ENCODE data around the gene RNF227. TPM values are rescaled to one million over a fixed set of nuclear protein-coding genes. Genes with fewer than 3 reads are reported as not detected.
A peak's percentile ranks its signal among the peaks of the same experiment; 100 is the strongest.

The RNF227 gene
- total RNA-seq, 4 donors from 2014 or later: under 0.01 to 9.8 (median 5.3) TPM

DNA sequence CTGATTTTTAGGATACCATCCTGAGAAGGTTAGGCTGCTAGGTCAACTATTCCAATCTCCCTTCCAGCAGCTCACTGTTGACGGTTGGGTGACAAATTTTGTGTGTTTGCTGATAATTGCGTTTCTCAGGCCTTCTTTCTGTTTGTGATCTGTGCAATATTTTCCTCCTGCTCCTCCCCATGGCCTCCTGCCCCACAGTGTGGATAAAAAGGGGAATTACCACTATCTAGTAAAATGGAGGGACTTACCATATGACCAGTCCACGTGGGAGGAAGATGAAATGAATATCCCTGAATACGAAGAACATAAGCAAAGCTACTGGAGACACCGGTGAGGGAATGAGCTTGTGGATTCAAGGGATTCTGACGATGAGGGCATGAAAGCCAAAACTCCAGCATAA is 18.3 kb downstream of the RNF227 start:
- H3K4me3 ChIP-seq: no peak overlapping the region
- H3K9me3 ChIP-seq: no peaks in the 10 kb centered on the region
- no peak for DNase-seq
- intact Hi-C loops (cut with DNase I; ENCODE audit: low total_unique reads): no loop called here
- no peaks in the 10 kb centered on the region for H3K27me3 ChIP-seq
- TF ChIP-seq, protein P1, sequence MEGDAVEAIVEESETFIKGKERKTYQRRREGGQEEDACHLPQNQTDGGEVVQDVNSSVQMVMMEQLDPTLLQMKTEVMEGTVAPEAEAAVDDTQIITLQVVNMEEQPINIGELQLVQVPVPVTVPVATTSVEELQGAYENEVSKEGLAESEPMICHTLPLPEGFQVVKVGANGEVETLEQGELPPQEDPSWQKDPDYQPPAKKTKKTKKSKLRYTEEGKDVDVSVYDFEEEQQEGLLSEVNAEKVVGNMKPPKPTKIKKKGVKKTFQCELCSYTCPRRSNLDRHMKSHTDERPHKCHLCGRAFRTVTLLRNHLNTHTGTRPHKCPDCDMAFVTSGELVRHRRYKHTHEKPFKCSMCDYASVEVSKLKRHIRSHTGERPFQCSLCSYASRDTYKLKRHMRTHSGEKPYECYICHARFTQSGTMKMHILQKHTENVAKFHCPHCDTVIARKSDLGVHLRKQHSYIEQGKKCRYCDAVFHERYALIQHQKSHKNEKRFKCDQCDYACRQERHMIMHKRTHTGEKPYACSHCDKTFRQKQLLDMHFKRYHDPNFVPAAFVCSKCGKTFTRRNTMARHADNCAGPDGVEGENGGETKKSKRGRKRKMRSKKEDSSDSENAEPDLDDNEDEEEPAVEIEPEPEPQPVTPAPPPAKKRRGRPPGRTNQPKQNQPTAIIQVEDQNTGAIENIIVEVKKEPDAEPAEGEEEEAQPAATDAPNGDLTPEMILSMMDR (IDR thresholded peaks at IDR 0.05): peak; percentile 24 to 69 (median 49)
- TF ChIP-seq POLR2A (IDR thresholded peaks at IDR 0.05): no peak
- H3K36me3 ChIP-seq: no peaks in the 10 kb centered on the region
- no peaks in the 10 kb centered on the region for H3K4me1 ChIP-seq
- no peak overlapping the region for H3K27ac ChIP-seq

DNA sequence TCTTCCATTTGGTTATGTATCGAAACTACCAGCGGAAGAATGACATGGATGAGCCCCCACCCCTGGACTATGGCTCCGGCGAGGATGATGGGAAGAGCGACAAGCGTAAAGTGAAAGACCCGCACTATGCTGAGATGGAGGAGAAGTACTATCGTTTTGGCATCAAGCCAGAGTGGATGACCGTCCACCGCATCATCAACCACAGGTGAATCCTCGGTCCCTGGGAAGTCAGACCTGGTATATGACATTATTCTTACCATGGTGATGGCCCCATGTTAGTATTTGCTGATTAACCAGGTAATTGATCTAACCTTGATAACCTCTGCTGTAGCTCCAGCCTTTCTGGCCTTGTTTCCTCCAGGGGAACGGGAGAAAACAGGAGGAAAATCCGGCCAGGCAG is 19.0 kb downstream of the RNF227 start:
- no peaks in the 10 kb centered on the region for H3K4me1 ChIP-seq
- H3K27ac ChIP-seq: no peak overlapping the region
- DNase-seq: no peak
- no peaks in the 10 kb centered on the region for H3K27me3 ChIP-seq
- no peak overlapping the region for H3K4me3 ChIP-seq
- TF ChIP-seq, protein P1 (IDR thresholded peaks at IDR 0.05): no peak
- no peaks in the 10 kb centered on the region for H3K36me3 ChIP-seq
- no peaks in the 10 kb centered on the region for H3K9me3 ChIP-seq
- intact Hi-C loops (cut with DNase I; ENCODE audit: low total_unique reads): no loop called here

DNA sequence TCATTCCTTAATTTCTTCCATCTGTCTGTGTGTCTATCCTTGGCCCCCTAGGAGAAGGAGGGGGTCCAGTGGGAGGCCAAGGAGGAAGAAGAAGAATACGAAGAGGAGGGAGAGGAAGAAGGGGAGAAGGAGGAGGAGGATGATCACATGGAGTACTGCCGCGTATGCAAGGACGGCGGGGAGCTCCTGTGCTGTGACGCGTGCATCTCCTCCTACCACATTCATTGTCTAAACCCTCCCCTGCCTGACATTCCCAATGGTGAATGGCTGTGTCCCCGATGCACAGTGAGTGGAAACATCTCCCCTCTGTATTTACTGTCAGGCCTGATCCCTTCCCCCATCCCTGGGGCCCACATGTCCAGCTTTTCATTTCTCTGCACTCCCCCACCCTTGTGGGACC is 21.2 kb downstream of the RNF227 start:
- Histone ChIP-seq H3K9me3 (no peaks in the 10 kb centered on the region), H3K4me1 (peaks cover 0 to 4% of the 10 kb centered on the region in 2 donors), H3K36me3 (no peaks in the 10 kb centered on the region), H3K4me3 (no peak overlapping the region), H3K27me3 (no peaks in the 10 kb centered on the region), H3K27ac (no peak overlapping the region)
- intact Hi-C loops (cut with DNase I; ENCODE audit: low total_unique reads): no loop called here
- TF ChIP-seq, protein P1 (IDR thresholded peaks at IDR 0.05): no peak
- no peak for TF ChIP-seq POLR2A (IDR thresholded peaks at IDR 0.05)
- no peak for DNase-seq

DNA sequence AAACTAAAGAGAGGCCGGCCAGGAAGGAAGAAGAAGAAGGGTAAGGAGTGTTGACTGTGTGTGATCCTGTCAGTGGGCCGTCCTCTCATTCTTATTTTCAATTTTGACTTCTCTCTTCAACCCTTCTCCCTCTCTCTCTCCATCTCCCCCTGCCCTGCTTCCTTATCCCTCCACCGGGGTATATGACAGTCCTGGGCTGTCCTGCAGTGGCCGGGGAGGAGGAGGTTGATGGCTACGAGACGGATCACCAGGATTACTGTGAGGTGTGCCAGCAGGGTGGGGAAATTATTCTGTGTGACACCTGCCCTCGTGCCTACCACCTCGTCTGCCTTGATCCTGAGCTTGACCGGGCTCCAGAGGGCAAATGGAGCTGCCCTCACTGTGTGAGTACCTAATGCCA is 21.9 kb downstream of the RNF227 start:
- intact Hi-C loops (cut with DNase I; ENCODE audit: low total_unique reads): no loop called here
- Histone ChIP-seq H3K4me3 (no peak overlapping the region), H3K4me1 (peaks cover 0 to 10% of the 10 kb centered on the region in 2 donors), H3K9me3 (no peaks in the 10 kb centered on the region), H3K27me3 (no peaks in the 10 kb centered on the region), H3K36me3 (no peaks in the 10 kb centered on the region), H3K27ac (no peak overlapping the region)
- no peak for TF ChIP-seq POLR2A (IDR thresholded peaks at IDR 0.05)
- TF ChIP-seq, protein P1 (IDR thresholded peaks at IDR 0.05): no peak
- no peak for DNase-seq

DNA sequence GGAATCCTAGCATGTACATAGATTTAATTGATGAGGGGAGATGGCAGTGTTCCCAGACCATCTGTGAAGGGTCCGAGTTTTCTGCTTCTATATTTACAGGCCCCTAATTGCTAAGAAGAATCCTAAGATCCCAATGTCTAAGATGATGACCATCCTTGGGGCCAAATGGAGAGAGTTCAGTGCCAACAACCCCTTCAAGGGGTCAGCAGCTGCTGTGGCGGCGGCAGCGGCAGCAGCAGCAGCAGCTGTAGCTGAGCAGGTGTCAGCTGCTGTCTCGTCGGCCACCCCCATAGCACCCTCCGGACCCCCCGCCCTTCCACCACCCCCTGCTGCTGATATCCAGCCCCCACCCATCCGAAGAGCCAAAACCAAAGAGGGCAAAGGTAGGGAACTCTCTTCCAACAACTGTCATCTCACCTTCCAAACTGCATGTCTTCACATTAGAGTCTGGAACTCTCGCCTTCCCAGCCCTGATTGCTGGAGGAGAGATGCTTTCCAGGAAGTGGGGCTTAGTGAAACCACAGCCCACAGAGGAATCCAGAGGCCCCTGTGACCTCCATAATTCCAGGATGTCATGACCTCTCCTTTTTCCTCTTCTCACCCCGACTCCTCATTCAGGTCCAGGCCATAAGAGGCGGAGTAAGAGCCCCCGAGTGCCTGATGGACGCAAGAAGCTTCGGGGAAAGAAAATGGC is 22.8 kb downstream of the RNF227 start:
- H3K4me1 ChIP-seq: peaks cover 3 to 18% of the 10 kb centered on the region in 2 donors
- no peaks in the 10 kb centered on the region for H3K27me3 ChIP-seq
- intact Hi-C loops (cut with DNase I; ENCODE audit: low total_unique reads): no loop called here
- no peak overlapping the region for H3K4me3 ChIP-seq
- no peak overlapping the region for H3K27ac ChIP-seq
- no peak for DNase-seq
- TF ChIP-seq, protein P1 (IDR thresholded peaks at IDR 0.05): no peak
- no peak for TF ChIP-seq POLR2A (IDR thresholded peaks at IDR 0.05)
- H3K9me3 ChIP-seq: no peaks in the 10 kb centered on the region
- no peaks in the 10 kb centered on the region for H3K36me3 ChIP-seq

All from uterus (tissue), 4 donors.